SJSA1 (cell line): ENCODE results near the gene GAK. TPM values are rescaled to one million over a fixed set of nuclear protein-coding genes. Genes with fewer than 3 reads are reported as not detected.

ENCODE experiments used
- DNase-seq, 2 experiments: peaks; one replicate each; pipeline ENCODE4 v3.0.0-alpha.2; 2015 to 2020; ENCODE audit warnings: low spot score in 2 of 2, low read depth in 1 of 2
- H3K27ac ChIP-seq: fragments of 250-450 bp; sonication (Bioruptor Pico); 2 replicates; pipeline ENCODE4 v1.5.1; 2020; ENCODE audit warnings: mild to moderate bottlenecking, moderate library complexity
- H3K27me3 ChIP-seq: fragments of 250-450 bp; sonication (Bioruptor Pico); replicated peaks from 2 replicates; pipeline ENCODE4 v1.5.1; 2020; ENCODE audit warnings: mild to moderate bottlenecking, moderate library complexity
- H3K36me3 ChIP-seq: fragments of 250-450 bp; sonication (Bioruptor Pico); 2 replicates; pipeline ENCODE4 v1.5.1; 2020; ENCODE audit warnings: mild to moderate bottlenecking
- H3K4me1 ChIP-seq: fragments of 250-450 bp; sonication (Bioruptor Pico); replicated peaks from 2 replicates; pipeline ENCODE4 v1.6.1; 2021; ENCODE audit warnings: mild to moderate bottlenecking
- H3K4me3 ChIP-seq: fragments of 250-450 bp; sonication (Bioruptor Pico); 2 replicates; pipeline ENCODE4 v1.5.1; 2020; ENCODE audit warnings: mild to moderate bottlenecking
- H3K9me3 ChIP-seq: fragments of 250-450 bp; sonication (Bioruptor Pico); replicated peaks from 2 replicates; pipeline ENCODE4 v1.5.1; 2020; ENCODE audit warnings: mild to moderate bottlenecking
- total RNA-seq: library from RNA; depleted of rRNA; stranded (reverse); fragments of >200 nt; shearing (Covaris generic); gene quantifications from 2 replicates; pipeline ENCODE4 v1.2.3, GENCODE V29; 2014

Gene GAK
- total RNA-seq, 1 experiment from 2014 or later: 44.4 TPM

DNA sequence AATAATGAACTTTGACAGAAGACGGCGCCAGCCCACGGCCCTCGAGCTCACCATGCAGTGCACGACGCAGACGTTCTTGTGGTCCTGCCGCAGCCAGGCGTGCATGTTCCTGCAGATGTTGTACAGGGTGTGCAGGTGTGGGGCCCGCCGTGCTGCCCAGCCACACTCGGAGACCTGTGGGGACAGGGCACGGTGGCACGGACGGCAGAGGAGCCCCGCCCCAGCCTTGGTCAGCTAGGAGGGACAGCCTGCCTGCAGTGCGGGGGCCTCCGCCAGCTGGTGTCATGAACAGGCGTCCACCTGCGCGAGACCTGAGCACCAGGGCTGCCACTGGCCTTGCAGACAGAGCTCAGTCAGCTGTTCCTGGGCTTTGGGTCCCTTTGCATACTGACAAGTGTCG is 49.5 kb downstream of the GAK start:
- H3K36me3 ChIP-seq: no peaks in the 10 kb centered on the region
- no peak for DNase-seq
- no peaks in the 10 kb centered on the region for H3K9me3 ChIP-seq
- no peak overlapping the region for H3K4me3 ChIP-seq
- no peaks in the 10 kb centered on the region for H3K27me3 ChIP-seq
- no peak overlapping the region for H3K27ac ChIP-seq
- H3K4me1 ChIP-seq: no peaks in the 10 kb centered on the region

- Histone ChIP-seq H3K9me3 (no peaks in the 10 kb centered on the region), H3K36me3 (no peaks in the 10 kb centered on the region), H3K4me1 (no peaks in the 10 kb centered on the region), H3K27me3 (no peaks in the 10 kb centered on the region), H3K27ac (no peak overlapping the region), H3K4me3 (no peak overlapping the region)
- DNase-seq: no peak
Observed at GRCh38 chr4:881709-882108, 50.4 kb downstream of the GAK start.

DNA sequence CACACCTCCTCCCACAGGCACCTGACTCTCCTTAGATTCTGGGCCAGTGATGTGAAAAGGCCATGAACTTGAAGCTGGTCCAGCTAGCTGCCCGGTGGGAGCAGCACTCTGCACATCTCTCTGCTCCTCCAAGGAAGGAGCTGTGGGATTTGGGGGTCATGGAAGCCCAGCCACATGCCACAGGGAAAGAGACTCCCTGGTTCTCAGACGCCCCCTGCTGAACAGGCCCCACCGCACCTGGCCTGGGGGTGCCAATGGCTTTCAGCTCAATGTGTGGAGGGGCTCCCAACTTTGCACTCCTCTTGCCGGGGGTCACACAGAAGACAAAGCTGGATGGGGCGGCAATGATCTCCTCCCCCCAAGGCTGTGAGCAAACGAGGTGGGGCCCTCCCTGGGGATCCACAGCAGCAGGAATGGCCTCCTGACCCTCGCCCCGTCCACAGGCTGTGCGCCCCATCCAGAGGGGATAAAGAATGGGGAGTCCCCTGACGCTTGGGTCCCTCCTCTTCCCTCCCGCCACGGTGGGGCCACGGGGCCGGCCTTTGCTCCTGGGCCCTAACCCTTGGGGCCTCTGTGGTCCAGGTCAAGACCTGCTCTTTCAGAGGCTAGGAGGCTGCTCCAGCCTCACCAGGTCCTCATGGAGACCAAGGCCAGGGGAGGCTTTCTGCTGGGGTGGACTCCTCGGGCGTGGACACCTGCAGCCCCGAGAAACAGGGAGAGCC is 51.3 kb downstream of the GAK start:
- Histone ChIP-seq H3K36me3 (no peaks in the 10 kb centered on the region), H3K4me1 (no peaks in the 10 kb centered on the region), H3K27ac (no peak overlapping the region), H3K27me3 (no peaks in the 10 kb centered on the region), H3K4me3 (no peak overlapping the region), H3K9me3 (no peaks in the 10 kb centered on the region)
- DNase-seq: no peak

GRCh38 chr4:879729-880077 is 52.4 kb downstream of the GAK start:
- H3K4me3 ChIP-seq: no peak overlapping the region
- H3K27ac ChIP-seq: no peak overlapping the region
- H3K27me3 ChIP-seq: no peaks in the 10 kb centered on the region
- DNase-seq: no peak
- no peaks in the 10 kb centered on the region for H3K4me1 ChIP-seq
- H3K9me3 ChIP-seq: no peaks in the 10 kb centered on the region
- no peaks in the 10 kb centered on the region for H3K36me3 ChIP-seq

GRCh38 chr4:878796-879728 is 53.1 kb downstream of the GAK start:
- Histone ChIP-seq H3K36me3 (no peaks in the 10 kb centered on the region), H3K4me3 (no peak overlapping the region), H3K9me3 (no peaks in the 10 kb centered on the region), H3K4me1 (no peaks in the 10 kb centered on the region), H3K27me3 (no peaks in the 10 kb centered on the region), H3K27ac (no peak overlapping the region)
- no peak for DNase-seq

- Histone ChIP-seq H3K4me1 (no peaks in the 10 kb centered on the region), H3K9me3 (no peaks in the 10 kb centered on the region), H3K4me3 (no peak overlapping the region), H3K27ac (no peak overlapping the region), H3K36me3 (no peaks in the 10 kb centered on the region), H3K27me3 (no peaks in the 10 kb centered on the region)
- no peak for DNase-seq
Observed at GRCh38 chr4:877502-877901, 54.6 kb downstream of the GAK start.

DNA sequence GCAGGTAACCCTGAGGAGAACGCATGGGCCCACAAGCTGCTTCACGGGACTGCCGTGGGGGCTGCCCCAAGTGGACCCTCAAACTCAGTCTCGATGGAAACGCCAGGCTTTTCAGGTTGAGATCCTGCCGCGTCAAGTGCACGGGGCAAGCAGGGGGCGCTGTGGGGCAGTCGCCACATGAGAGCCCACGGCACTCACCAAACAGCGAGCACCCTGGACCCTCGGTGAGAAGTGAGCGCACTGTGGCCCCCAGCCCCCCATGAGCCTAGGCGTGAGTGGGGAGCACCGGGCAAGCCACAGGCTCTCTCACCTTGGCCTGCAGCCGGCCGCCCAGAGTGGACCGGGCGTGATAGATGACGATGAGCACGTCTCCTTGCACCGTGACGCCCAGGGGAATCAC is 55.3 kb downstream of the GAK start:
- Histone ChIP-seq H3K4me3 (no peak overlapping the region), H3K4me1 (no peaks in the 10 kb centered on the region), H3K27ac (no peak overlapping the region), H3K9me3 (no peaks in the 10 kb centered on the region), H3K27me3 (no peaks in the 10 kb centered on the region), H3K36me3 (no peaks in the 10 kb centered on the region)
- no peak for DNase-seq

GRCh38 chr4:875818-876423 is 56.2 kb downstream of the GAK start:
- H3K4me3 ChIP-seq: no peak overlapping the region
- no peaks in the 10 kb centered on the region for H3K9me3 ChIP-seq
- H3K27ac ChIP-seq: no peak overlapping the region
- no peak for DNase-seq
- no peaks in the 10 kb centered on the region for H3K27me3 ChIP-seq
- H3K36me3 ChIP-seq: no peaks in the 10 kb centered on the region
- H3K4me1 ChIP-seq: no peaks in the 10 kb centered on the region

DNA sequence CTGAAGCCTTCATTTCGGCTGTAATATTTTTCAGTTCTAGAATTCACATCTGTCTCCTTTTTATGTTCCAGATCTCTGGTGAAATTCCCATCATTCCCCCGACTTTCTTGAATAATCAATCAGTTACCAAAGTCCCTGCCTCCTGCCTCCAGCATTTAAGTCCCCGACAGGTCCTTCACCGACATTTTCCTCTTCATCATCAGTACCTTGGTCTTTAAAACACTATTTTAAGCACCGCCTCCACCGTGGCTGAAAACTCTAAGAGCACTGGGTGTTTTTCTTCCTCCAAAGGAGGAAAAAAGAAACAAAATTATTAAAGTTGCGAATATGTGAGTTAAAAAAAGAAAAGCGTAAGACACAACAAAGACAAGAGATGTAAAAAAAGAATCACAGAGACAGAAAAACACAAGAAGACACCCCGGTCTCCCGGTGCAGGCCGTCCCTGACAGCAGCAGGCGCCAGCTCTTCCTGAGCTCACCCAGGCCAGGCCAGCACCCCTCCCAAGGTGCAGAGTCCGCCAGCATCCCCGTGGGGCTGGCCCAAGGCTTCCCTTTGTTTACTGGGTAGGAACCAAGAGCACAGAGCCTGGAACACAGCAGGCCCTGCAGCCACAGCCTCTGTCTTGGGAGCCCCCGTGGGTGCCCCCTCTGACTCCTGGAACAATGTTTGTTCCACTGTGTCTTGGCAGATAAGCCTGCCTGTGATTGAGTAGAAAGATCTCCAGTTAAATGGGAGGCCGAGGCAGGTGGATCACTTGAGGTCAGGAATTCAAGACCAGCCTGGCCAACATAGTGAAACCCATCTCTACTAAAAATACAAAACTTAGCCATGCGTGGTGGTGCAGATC is 56.9 kb downstream of the GAK start:
- no peak overlapping the region for H3K4me3 ChIP-seq
- H3K27ac ChIP-seq: no peak overlapping the region
- H3K36me3 ChIP-seq: no peaks in the 10 kb centered on the region
- H3K27me3 ChIP-seq: no peaks in the 10 kb centered on the region
- DNase-seq: no peak
- no peaks in the 10 kb centered on the region for H3K9me3 ChIP-seq
- H3K4me1 ChIP-seq: no peaks in the 10 kb centered on the region

DNA sequence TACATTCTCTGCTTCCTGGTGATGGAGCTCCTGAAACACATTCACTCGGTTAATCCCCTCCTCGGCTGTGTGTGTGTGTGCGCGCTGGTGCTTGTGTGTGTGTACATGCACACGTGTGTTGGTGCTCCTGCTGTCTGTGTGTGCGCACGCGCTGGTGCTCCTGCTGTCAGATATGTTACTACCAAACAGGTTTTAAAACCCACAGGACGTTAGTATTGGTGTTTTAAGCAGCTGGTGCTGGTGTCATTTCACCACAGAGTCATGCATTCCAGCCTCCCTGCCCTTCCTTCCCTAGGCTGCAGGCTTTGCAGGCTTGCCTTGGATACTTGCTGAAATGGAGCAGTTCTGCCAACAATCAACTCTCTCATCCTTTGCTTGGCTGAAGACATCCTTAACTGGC is 58.1 kb downstream of the GAK start:
- H3K9me3 ChIP-seq: no peaks in the 10 kb centered on the region
- no peaks in the 10 kb centered on the region for H3K4me1 ChIP-seq
- no peak overlapping the region for H3K4me3 ChIP-seq
- H3K27ac ChIP-seq: no peak overlapping the region
- no peaks in the 10 kb centered on the region for H3K27me3 ChIP-seq
- no peaks in the 10 kb centered on the region for H3K36me3 ChIP-seq
- no peak for DNase-seq

DNA sequence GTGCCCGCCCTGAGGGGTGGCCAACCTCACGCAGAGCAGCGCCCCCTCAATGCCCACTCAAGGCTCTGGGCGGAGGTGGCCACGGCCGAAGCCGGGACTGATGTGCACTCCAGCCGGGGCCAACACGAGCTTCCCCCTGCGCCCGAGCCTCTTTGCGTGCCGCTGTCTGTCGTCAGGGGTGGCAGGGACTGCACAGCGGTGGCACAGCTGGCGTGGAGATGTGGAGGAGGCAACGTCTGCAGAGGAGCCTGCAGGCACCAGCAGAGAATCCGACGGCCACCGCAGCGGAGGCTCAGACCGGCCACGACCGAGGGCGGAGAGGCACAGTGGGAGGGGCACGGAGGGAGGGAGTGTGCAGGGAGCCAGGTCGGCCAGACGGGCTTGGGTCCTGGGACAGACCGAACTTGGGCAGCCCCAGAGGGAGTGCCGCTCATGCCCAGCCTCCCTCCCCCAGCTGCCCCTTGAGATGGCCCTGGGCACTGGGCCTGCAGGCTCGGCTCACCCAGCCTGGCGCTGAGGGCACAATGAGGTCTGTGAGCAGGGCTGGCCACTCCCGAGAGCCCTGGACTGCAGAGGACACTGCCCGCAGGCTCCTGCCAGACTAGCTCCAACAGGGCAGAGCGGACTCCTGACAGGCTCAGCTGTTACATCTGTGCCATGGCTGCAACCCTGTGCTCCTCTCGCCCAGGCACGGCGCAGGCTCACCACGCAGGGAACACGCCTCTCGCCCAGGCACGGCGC is 59.7 kb downstream of the GAK start:
- Histone ChIP-seq H3K27ac (no peak overlapping the region), H3K4me3 (no peak overlapping the region), H3K4me1 (no peaks in the 10 kb centered on the region), H3K9me3 (no peaks in the 10 kb centered on the region), H3K36me3 (no peaks in the 10 kb centered on the region), H3K27me3 (no peaks in the 10 kb centered on the region)
- DNase-seq: no peak

GRCh38 chr4:871484-871883 is 60.6 kb downstream of the GAK start:
- H3K4me3 ChIP-seq: no peak overlapping the region
- H3K27ac ChIP-seq: no peak overlapping the region
- H3K36me3 ChIP-seq: no peaks in the 10 kb centered on the region; the same call in 1 of the 2 replicates
- DNase-seq: no peak
- H3K27me3 ChIP-seq: no peaks in the 10 kb centered on the region
- H3K4me1 ChIP-seq: no peaks in the 10 kb centered on the region
- no peaks in the 10 kb centered on the region for H3K9me3 ChIP-seq

DNA sequence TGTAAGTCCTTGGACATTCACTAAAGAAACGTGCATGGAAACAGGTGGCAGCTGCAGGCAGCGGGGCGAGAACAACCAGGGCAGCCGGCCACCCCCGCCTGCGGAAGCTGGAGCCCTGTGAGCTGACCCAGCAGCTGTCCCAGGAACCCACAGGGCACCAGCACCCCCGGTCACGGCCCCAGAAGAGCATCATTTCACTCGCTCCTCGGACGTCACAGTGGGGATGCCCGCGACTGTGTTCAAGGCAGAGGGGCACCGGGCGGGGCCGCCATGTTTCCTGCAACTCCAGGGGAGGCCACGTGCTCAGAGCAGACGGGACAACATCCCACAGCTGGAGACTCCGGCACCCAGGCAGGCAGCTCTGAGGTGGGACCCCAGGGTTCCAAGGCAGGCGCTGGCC is 61.2 kb downstream of the GAK start:
- Histone ChIP-seq H3K27ac (no peak overlapping the region), H3K9me3 (no peaks in the 10 kb centered on the region), H3K4me1 (no peaks in the 10 kb centered on the region), H3K36me3 (no peaks in the 10 kb centered on the region; the same call in 1 of the 2 replicates), H3K4me3 (no peak overlapping the region), H3K27me3 (no peaks in the 10 kb centered on the region)
- no peak for DNase-seq
